Left cardiac atrium (tissue), 4 donors: ENCODE results near the gene MICALL1. TPM values are rescaled to one million over a fixed set of nuclear protein-coding genes. Genes with fewer than 3 reads are reported as not detected.

Experiments used
- ATAC-seq, 2 donors: fragments of 200-7000 bp; cut with Tn5 transposase; one replicate each; pipeline ENCODE4 v1.9.1; 2020; ENCODE audit warnings: mild to moderate bottlenecking in 2 of 2, moderate library complexity in 2 of 2
- DNase-seq: peaks from one replicate; pipeline ENCODE4 v3.0.0-alpha.2; 2020
- intact Hi-C, 2 donors: fragments of 100-400 bp; cut with DNase I; formaldehyde crosslinking; loops; one replicate each; pipeline versions ENCODE4 v1.14.1 to v1.15.1; 2022 to 2023
- microRNA-seq, 2 donors: library from miRNA; unstranded; fragments of <30 nt; microRNA quantifications; one replicate each; pipeline ENCODE4 v1.2.0, GENCODE V29; 2020
- total RNA-seq, 2 donors: library from RNA; stranded (reverse); fragmentation: NEBNext Ultra II Directional; extraction: Animal tissue kit (Norgen Biotek cat#: 25700); gene quantifications; one replicate each; pipeline ENCODE4 v1.2.1, GENCODE V29; 2021
- donor health status: DM: no; HTN: yes; CAD: no.
- donor health status: DM: no; HTN: yes; CAD: no; lungs with severe emphysema.
- donor health status: DM: yes; HTN: yes; CAD: no.
- donor health status: Dilated cardiomyopathy.

Gene MICALL1
- total RNA-seq, 2 donors from 2014 or later: 14.3 to 18.3 TPM

DNA sequence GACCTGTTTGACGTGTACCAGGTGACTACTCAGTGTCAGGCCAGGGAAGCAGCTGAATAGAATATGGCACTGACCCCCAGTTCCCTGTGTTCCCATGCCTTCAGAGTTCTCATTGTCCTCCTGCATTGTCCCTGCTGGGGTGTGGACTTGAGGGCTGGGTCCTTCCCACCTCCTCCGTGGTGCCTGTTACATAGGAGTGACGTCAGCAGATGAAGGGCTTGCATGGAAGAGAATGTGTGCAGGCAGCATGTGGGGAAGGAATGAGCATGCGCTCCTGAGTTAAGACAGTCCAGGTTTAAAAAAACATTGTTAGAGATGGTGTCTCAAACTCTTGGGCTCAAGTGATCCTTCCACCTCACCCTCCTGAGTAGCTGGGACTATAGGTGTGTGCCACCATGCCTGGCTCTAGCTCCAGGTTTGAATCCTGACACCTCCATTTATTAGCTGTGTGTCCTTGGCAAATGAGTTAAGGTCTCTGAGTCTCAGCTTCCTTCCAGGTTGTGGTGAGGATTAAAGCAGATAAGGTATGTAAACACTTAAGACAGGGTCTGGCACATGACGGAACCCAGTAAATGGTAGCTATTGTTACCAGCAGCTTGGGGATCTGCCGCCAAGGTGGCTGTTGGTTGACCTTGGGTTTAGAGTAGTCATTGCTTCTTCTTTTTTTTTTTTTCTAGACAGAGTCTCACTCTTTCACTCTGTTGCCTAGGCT, 85.8 kb downstream of the MICALL1 start:
- ATAC-seq (no peak), DNase-seq (no peak)
- intact Hi-C loops: no loop called here

Small RNAs within 50 kb of the gene (microRNA-seq; reads per million reads assigned to microRNA genes)
- gene MIR4534 (0 reads per million in 2 donors), gene MIR6820 (0.40 to 1.4 reads per million in 2 donors)

Other genes starting within 250 kb of the MICALL1 start
- gene PDXP, start 247.6 kb upstream of the MICALL1 start, total RNA-seq: 10 to 100 TPM; 17.3 to 17.5 TPM
- 100 to 1,000 TPM; 599 to 917 TPM for gene LGALS1, start 230.7 kb upstream of the MICALL1 start, total RNA-seq
- 10 to 100 TPM; 13.7 TPM for gene NOL12, start 220.0 kb upstream of the MICALL1 start, total RNA-seq
- gene TRIOBP, start 209.2 kb upstream of the MICALL1 start, total RNA-seq: 100 to 1,000 TPM in 1 of 2 donors, 10 to 100 TPM in 1; 83.5 to 118 TPM
- gene GCAT, start 98.4 kb upstream of the MICALL1 start, total RNA-seq: 10 to 100 TPM; 16.7 to 19.0 TPM
- not detected for gene GALR3, start 82.9 kb upstream of the MICALL1 start, total RNA-seq
- 10 to 100 TPM in 1 of 2 donors, 1 to 10 TPM in 1; 9.9 to 12.8 TPM for gene ANKRD54, start 62.0 kb upstream of the MICALL1 start, total RNA-seq
- 100 to 1,000 TPM; 282 to 298 TPM for gene EIF3L, start 56.9 kb upstream of the MICALL1 start, total RNA-seq
- under 1 TPM in 1 of 2 donors, not detected in 1; 0.21 TPM for gene C22orf23, start 47.3 kb downstream of the MICALL1 start, total RNA-seq
- gene POLR2F, start 47.4 kb downstream of the MICALL1 start, total RNA-seq: 10 to 100 TPM; 62.6 to 68.1 TPM
- gene SOX10, start 78.3 kb downstream of the MICALL1 start, total RNA-seq: 1 to 10 TPM; 1.9 to 3.6 TPM
- 10 to 100 TPM; 19.4 to 21.0 TPM for gene PICK1, start 151.1 kb downstream of the MICALL1 start, total RNA-seq
- gene SLC16A8, start 177.9 kb downstream of the MICALL1 start, total RNA-seq: under 1 TPM in 1 of 2 donors, not detected in 1; 0.27 TPM
- under 1 TPM; 0.63 to 0.65 TPM for gene BAIAP2L2, start 204.4 kb downstream of the MICALL1 start, total RNA-seq